Measurements from ENCODE around the gene GPR17.

The GPR17 gene

GRCh38 chr2:127624756-127625571 lies 21.0 kb upstream of the GPR17 start:
- Histone ChIP-seq H3K4me3 (ENCODE audit: low read length in 2 of 2) (no peak overlapping the region), H3K36me3 (ENCODE audit: control insufficient read depth in 2 of 2, insufficient read depth in 2 of 2, low read length in 2 of 2) (no peaks in the 10 kb centered on the region), H3K4me1 (ENCODE audit: control insufficient read depth, insufficient read depth, low read length) (peaks cover 4% of the 10 kb centered on the region), H3K27ac (ENCODE audit: low read length) (no peak overlapping the region), H3K27me3 (ENCODE audit: control insufficient read depth in 1 of 2, insufficient read depth in 2 of 2, low read length in 2 of 2) (peaks cover 24 to 30% of the 10 kb centered on the region in 2 donors), H3K9me3 (ENCODE audit: control insufficient read depth in 2 of 2, low read length in 2 of 2) (no peaks in the 10 kb centered on the region), H3K9ac (ENCODE audit: low read length in 2 of 2) (no peak overlapping the region)

- Histone ChIP-seq H3K9ac (ENCODE audit: low read length in 2 of 2) (no peak overlapping the region), H3K9me3 (ENCODE audit: control insufficient read depth in 2 of 2, low read length in 2 of 2) (no peaks in the 10 kb centered on the region), H3K4me1 (ENCODE audit: control insufficient read depth, insufficient read depth, low read length) (peaks cover 10% of the 10 kb centered on the region), H3K36me3 (ENCODE audit: control insufficient read depth in 2 of 2, insufficient read depth in 2 of 2, low read length in 2 of 2) (no peaks in the 10 kb centered on the region), H3K27ac (ENCODE audit: low read length) (no peak overlapping the region), H3K27me3 (ENCODE audit: control insufficient read depth in 1 of 2, insufficient read depth in 2 of 2, low read length in 2 of 2) (peaks cover 24 to 30% of the 10 kb centered on the region in 2 donors), H3K4me3 (ENCODE audit: low read length in 2 of 2) (no peak overlapping the region)
These were observed 20.4 kb upstream of the GPR17 start for GRCh38 chr2:127625572-127625951.

DNA sequence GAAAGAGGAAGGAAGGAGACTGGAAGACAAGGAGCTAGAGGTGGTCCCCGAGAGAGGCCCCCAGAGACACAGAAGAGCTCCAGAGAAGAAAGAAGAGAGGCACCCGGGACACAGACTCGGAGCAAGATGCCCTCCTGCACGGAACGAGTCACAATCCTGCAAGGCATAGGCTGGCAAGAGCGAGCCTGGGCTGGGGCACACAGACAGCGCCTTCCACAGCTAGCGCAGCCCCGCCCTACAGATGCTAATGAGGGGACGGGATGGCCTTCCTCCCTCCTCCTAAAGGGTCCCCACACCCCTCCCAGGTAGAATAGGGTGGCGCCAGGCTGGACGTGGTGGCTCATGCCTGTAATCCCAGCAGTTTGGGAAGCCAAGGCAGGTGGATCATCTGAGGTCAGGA lies 19.8 kb upstream of the GPR17 start:
- H3K9ac ChIP-seq (ENCODE audit: low read length in 2 of 2), result no peak overlapping the region

GRCh38 chr2:127626917-127627739 lies 18.8 kb upstream of the GPR17 start:
- Histone ChIP-seq H3K4me3 (ENCODE audit: low read length in 2 of 2) (no peak overlapping the region), H3K4me1 (ENCODE audit: control insufficient read depth, insufficient read depth, low read length) (peaks cover 26% of the 10 kb centered on the region), H3K9ac (ENCODE audit: low read length in 2 of 2) (no peak overlapping the region), H3K27ac (ENCODE audit: low read length) (no peak overlapping the region), H3K9me3 (ENCODE audit: control insufficient read depth in 2 of 2, low read length in 2 of 2) (no peaks in the 10 kb centered on the region), H3K27me3 (ENCODE audit: control insufficient read depth in 1 of 2, insufficient read depth in 2 of 2, low read length in 2 of 2) (peaks cover 18 to 29% of the 10 kb centered on the region in 2 donors), H3K36me3 (ENCODE audit: control insufficient read depth in 2 of 2, insufficient read depth in 2 of 2, low read length in 2 of 2) (no peaks in the 10 kb centered on the region)

More for the DNA sequence above, 19.8 kb upstream of the GPR17 start:
- Histone ChIP-seq H3K27me3 (ENCODE audit: control insufficient read depth in 1 of 2, insufficient read depth in 2 of 2, low read length in 2 of 2) (peaks cover 24 to 30% of the 10 kb centered on the region in 2 donors), H3K27ac (ENCODE audit: low read length) (no peak overlapping the region), H3K4me1 (ENCODE audit: control insufficient read depth, insufficient read depth, low read length) (peaks cover 16% of the 10 kb centered on the region), H3K36me3 (ENCODE audit: control insufficient read depth in 2 of 2, insufficient read depth in 2 of 2, low read length in 2 of 2) (no peaks in the 10 kb centered on the region), H3K4me3 (ENCODE audit: low read length in 2 of 2) (no peak overlapping the region), H3K9me3 (ENCODE audit: control insufficient read depth in 2 of 2, low read length in 2 of 2) (no peaks in the 10 kb centered on the region)

DNA sequence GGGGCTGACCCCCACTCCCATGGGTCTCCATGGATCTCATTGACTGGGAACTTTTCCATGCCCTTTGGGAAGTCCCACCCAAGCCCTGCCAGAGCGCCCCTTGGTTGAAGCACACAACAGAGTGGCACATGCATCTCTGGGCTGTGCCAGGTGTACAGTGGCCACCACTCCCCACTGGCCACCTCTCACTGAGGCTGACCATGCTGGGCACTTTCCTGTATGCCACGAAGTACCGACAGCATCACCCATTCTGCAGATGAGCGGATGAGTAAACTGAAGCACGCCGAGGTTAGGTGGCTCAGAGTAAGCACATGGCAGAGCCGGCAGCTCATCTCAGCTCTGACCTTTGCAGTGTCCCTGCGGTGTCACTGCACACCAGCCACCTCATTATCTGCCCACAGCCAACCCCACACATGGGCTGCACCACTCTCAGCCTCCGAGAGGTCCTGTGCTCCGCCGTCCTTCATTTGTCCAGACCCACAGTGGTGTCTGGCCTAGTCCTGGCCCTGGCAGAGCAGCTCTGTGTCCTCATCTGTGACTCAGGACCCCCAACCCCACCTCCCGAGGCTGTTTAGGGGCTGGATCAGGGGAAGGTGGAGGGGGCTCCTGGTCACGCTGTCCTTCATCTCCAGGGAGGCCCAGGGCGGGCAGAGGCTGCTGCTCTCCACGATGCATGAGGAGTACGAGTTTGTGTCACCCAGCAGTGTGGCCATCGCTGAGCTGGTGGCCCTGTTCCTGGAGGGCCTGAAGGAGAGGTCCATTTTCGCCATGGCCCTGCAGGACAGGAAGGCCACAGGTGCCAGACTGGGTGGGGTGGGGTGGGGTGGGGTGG lies 18.0 kb upstream of the GPR17 start:
- Histone ChIP-seq H3K9ac (ENCODE audit: low read length in 2 of 2) (no peak overlapping the region), H3K27ac (ENCODE audit: low read length) (no peak overlapping the region), H3K36me3 (ENCODE audit: control insufficient read depth in 2 of 2, insufficient read depth in 2 of 2, low read length in 2 of 2) (no peaks in the 10 kb centered on the region), H3K4me3 (ENCODE audit: low read length in 2 of 2) (no peak overlapping the region), H3K9me3 (ENCODE audit: control insufficient read depth in 2 of 2, low read length in 2 of 2) (no peaks in the 10 kb centered on the region), H3K4me1 (ENCODE audit: control insufficient read depth, insufficient read depth, low read length) (peaks cover 33% of the 10 kb centered on the region), H3K27me3 (ENCODE audit: control insufficient read depth in 1 of 2, insufficient read depth in 2 of 2, low read length in 2 of 2) (peaks cover 16 to 22% of the 10 kb centered on the region in 2 donors)

DNA sequence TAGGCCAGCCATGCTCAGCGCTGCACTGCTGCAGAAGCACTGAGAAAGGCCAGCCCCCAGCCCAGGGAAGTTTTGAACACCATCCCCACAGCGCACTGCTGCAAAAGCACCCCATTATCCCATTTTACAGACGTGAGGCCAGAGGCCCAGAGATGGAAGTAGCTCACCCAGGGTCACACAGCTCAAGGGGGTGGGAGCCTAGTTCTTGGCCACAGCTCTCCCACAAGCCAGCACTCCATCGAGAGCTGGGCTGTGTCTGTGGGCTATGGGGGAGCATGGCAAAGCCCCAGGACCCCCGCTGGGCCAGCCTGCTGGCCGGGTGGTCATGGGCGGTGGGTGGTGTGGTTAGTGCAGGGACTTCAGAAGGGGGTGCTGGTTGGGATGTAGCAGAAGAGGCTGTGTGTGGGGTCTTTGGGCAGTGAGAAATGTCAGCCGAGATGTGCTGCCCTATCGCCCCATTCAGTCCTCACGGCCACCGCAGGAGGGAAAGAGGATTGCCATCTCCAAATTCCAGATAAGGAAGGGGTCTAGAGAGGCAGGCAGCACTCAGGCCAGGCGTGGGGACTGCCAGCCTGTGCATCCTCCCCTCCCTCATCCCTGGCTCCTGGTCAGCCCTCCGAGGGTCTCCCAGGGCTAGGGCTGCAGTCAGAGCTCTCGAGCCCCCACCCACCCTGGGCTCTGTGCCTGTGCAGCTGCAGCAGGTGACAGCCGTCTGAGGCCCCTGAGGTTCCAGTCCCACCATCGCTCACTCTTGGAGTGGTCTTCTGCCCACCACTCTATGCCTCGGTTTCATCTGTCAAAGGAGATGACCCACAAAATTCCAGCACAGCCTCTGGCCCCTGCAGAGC lies 17.0 kb upstream of the GPR17 start:
- H3K27ac ChIP-seq (ENCODE audit: low read length), result no peak overlapping the region
- H3K4me1 ChIP-seq (ENCODE audit: control insufficient read depth, insufficient read depth, low read length), result peaks cover 44% of the 10 kb centered on the region
- H3K4me3 ChIP-seq (ENCODE audit: low read length in 2 of 2), result no peak overlapping the region
- H3K9me3 ChIP-seq (ENCODE audit: control insufficient read depth in 2 of 2, low read length in 2 of 2), result no peaks in the 10 kb centered on the region
- H3K9ac ChIP-seq (ENCODE audit: low read length in 2 of 2), result no peak overlapping the region
- peaks cover 9 to 12% of the 10 kb centered on the region in 2 donors for H3K27me3 ChIP-seq (ENCODE audit: control insufficient read depth in 1 of 2, insufficient read depth in 2 of 2, low read length in 2 of 2)
- no peaks in the 10 kb centered on the region for H3K36me3 ChIP-seq (ENCODE audit: control insufficient read depth in 2 of 2, insufficient read depth in 2 of 2, low read length in 2 of 2)

- H3K36me3 ChIP-seq (ENCODE audit: control insufficient read depth in 2 of 2, insufficient read depth in 2 of 2, low read length in 2 of 2), result no peaks in the 10 kb centered on the region
- no peak overlapping the region for H3K4me3 ChIP-seq (ENCODE audit: low read length in 2 of 2)
- H3K4me1 ChIP-seq (ENCODE audit: control insufficient read depth, insufficient read depth, low read length), result peaks cover 49% of the 10 kb centered on the region
- peaks cover 5 to 7% of the 10 kb centered on the region in 2 donors for H3K27me3 ChIP-seq (ENCODE audit: control insufficient read depth in 1 of 2, insufficient read depth in 2 of 2, low read length in 2 of 2)
- no peak overlapping the region for H3K9ac ChIP-seq (ENCODE audit: low read length in 2 of 2)
- no peaks in the 10 kb centered on the region for H3K9me3 ChIP-seq (ENCODE audit: control insufficient read depth in 2 of 2, low read length in 2 of 2)
- H3K27ac ChIP-seq (ENCODE audit: low read length), result no peak overlapping the region
These were observed 16.3 kb upstream of the GPR17 start for GRCh38 chr2:127629637-127630036.

GRCh38 chr2:127630096-127630863 lies 15.7 kb upstream of the GPR17 start:
- Histone ChIP-seq H3K4me1 (ENCODE audit: control insufficient read depth, insufficient read depth, low read length) (peaks cover 51% of the 10 kb centered on the region), H3K9ac (ENCODE audit: low read length in 2 of 2) (no peak overlapping the region), H3K4me3 (ENCODE audit: low read length in 2 of 2) (no peak overlapping the region), H3K27ac (ENCODE audit: low read length) (no peak overlapping the region), H3K9me3 (ENCODE audit: control insufficient read depth in 2 of 2, low read length in 2 of 2) (no peaks in the 10 kb centered on the region), H3K27me3 (ENCODE audit: control insufficient read depth in 1 of 2, insufficient read depth in 2 of 2, low read length in 2 of 2) (peaks cover 2 to 5% of the 10 kb centered on the region in 2 donors), H3K36me3 (ENCODE audit: control insufficient read depth in 2 of 2, insufficient read depth in 2 of 2, low read length in 2 of 2) (no peaks in the 10 kb centered on the region)

DNA sequence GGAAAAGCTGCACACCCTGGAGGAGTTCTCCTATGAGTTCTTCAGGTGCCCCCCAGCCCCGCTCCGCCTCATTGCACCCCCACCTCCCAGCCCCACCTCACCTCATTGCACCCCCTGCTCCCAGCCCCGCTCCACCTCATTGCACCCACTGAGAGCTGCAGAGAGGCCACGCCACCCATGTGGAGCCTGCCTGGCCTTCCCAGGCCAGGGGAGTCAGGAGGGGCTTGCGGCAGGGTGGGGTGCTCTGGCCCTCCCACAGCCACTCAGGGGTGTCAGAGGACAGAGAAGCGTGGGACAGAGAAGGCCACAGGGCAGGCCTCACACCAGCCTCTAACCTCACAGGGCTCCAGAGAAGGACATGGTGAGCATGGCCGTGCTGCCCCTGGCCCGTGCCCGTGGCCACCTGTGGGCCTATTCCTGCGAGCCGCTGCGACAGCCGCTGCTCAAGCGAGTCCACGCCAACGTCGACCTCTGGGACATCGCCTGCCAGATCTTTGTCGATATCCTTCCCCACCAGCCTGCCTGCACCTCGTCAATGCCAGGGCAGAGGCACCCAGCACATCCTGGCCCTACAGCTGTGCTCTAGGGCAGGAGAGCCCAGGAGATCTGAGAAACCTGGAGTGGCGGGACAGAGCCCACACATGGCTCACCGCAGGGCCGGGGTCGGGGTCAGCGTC lies 15.0 kb upstream of the GPR17 start:
- Histone ChIP-seq H3K27me3 (ENCODE audit: control insufficient read depth in 1 of 2, insufficient read depth in 2 of 2, low read length in 2 of 2) (peaks cover 0 to 2% of the 10 kb centered on the region in 2 donors), H3K4me1 (ENCODE audit: control insufficient read depth, insufficient read depth, low read length) (peaks cover 52% of the 10 kb centered on the region), H3K4me3 (ENCODE audit: low read length in 2 of 2) (peak overlapping the region in 1 of 2 donors; percentile 29), H3K9ac (ENCODE audit: low read length in 2 of 2) (no peak overlapping the region), H3K27ac (ENCODE audit: low read length) (peak overlapping the region; percentile 78), H3K9me3 (ENCODE audit: control insufficient read depth in 2 of 2, low read length in 2 of 2) (no peaks in the 10 kb centered on the region), H3K36me3 (ENCODE audit: control insufficient read depth in 2 of 2, insufficient read depth in 2 of 2, low read length in 2 of 2) (no peaks in the 10 kb centered on the region)

Data from stomach smooth muscle (tissue), 2 donors.